Erythroblast (primary cell): ENCODE data around the gene REPIN1.

Source experiments
- GATA1 ChIP-seq: IDR thresholded peaks from 2 replicates; pipeline ENCODE4 v1.6.1; 2011; ENCODE audit warnings: low read depth, mild to moderate bottlenecking, control low read depth, low read length, moderate library complexity
- POLR2A ChIP-seq: IDR thresholded peaks from 2 replicates; pipeline ENCODE4 v1.6.1; 2011; ENCODE audit warnings: mild to moderate bottlenecking, low read length

- TF ChIP-seq POLR2A (no peak), GATA1 (no peak)
Observed at GRCh38 chr7:150359622-150360362, 8.8 kb upstream of the REPIN1 start.
